OCI-LY3 (cell line): ENCODE data around the gene TVP23A.

ENCODE experiments used
- EZH2phosphoT487 ChIP-seq: fragments of 200-600 bp; shearing (Covaris generic); IDR thresholded peaks from 2 replicates; pipeline ENCODE4 v1.6.1; 2018; ENCODE audit warnings: antibody characterized with exemption, mixed run types, low read depth
- TF ChIP-seq, protein P1 (sequence below): fragments of 200-600, 300-600 bp; sonication (generic); IDR thresholded peaks from 2 replicates; pipeline ENCODE4 v1.5.1; 2014; ENCODE audit warnings: antibody characterized with exemption, low read length, low read depth

DNA sequence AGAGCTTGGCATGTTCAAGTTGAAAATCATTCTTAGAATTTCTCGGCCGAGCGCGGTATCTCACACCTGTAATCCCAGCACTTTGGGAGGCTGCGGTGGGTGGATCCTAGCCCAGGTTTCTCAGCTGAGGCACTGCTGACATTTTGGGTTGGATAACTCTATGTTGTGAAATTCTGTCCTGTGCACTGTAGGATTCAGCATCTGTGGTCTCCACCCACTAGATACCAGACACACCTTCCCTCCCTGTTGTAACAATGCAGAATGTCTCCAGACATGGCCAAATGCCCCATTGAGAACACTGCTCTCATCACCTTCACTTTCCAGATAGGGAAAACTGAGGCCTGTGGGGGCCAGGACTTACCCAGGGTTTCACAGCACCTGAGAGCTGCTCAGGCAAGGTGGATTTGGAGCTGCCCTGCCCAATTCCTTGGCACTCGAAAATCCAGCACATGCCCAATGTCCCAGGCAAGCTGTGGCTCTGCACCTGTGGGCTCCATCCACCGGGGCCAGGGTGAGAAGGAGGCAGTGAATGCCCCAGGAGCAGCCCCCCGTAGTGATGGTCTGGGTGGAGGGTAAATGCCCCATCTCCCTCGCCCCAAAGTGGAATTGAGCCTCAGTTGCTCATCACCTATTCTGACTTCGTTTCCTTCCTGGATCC, 20.2 kb upstream of the TVP23A start:
- no peak for TF ChIP-seq EZH2phosphoT487
- TF ChIP-seq, protein P1, sequence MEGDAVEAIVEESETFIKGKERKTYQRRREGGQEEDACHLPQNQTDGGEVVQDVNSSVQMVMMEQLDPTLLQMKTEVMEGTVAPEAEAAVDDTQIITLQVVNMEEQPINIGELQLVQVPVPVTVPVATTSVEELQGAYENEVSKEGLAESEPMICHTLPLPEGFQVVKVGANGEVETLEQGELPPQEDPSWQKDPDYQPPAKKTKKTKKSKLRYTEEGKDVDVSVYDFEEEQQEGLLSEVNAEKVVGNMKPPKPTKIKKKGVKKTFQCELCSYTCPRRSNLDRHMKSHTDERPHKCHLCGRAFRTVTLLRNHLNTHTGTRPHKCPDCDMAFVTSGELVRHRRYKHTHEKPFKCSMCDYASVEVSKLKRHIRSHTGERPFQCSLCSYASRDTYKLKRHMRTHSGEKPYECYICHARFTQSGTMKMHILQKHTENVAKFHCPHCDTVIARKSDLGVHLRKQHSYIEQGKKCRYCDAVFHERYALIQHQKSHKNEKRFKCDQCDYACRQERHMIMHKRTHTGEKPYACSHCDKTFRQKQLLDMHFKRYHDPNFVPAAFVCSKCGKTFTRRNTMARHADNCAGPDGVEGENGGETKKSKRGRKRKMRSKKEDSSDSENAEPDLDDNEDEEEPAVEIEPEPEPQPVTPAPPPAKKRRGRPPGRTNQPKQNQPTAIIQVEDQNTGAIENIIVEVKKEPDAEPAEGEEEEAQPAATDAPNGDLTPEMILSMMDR = no peak
